ENCODE results near the gene PPP2R1A.
"Not testable (repeated sequence)": the region's sequence is repeated elsewhere in the genome, so short reads cannot be mapped to it uniquely, and the experiment has no call there.

The PPP2R1A gene

GRCh38 chr19:52200755-52201391 is 11.0 kb downstream of the PPP2R1A start:
- DNase-seq, result not testable (repeated sequence)

- DNase-seq, result no peak
Observed at GRCh38 chr19:52206481-52206880, 16.6 kb downstream of the PPP2R1A start.

- no peak for DNase-seq
Observed at GRCh38 chr19:52211203-52211602, 21.4 kb downstream of the PPP2R1A start.

- DNase-seq, result no peak
Observed at GRCh38 chr19:52211926-52212571, 22.2 kb downstream of the PPP2R1A start.

- no peak for DNase-seq
Observed at GRCh38 chr19:52212572-52213255, 22.9 kb downstream of the PPP2R1A start.

GRCh38 chr19:52214241-52214640 is 24.4 kb downstream of the PPP2R1A start:
- DNase-seq, result no peak

GRCh38 chr19:52216401-52216800 is 26.5 kb downstream of the PPP2R1A start:
- DNase-seq, result no peak

GRCh38 chr19:52217576-52217975 is 27.7 kb downstream of the PPP2R1A start:
- no peak for DNase-seq

- no peak for DNase-seq
Observed at GRCh38 chr19:52219611-52220010, 29.8 kb downstream of the PPP2R1A start.

- DNase-seq, result no peak
Observed at GRCh38 chr19:52221031-52221430, 31.2 kb downstream of the PPP2R1A start.

GRCh38 chr19:52221831-52222375 is 32.1 kb downstream of the PPP2R1A start:
- DNase-seq, result no peak

GRCh38 chr19:52224211-52224610 is 34.4 kb downstream of the PPP2R1A start:
- no peak for DNase-seq

- DNase-seq, result no peak
Observed at GRCh38 chr19:52226652-52227051, 36.8 kb downstream of the PPP2R1A start.

GRCh38 chr19:52227196-52227940 is 37.5 kb downstream of the PPP2R1A start:
- DNase-seq, result no peak

GRCh38 chr19:52227980-52228379 is 38.1 kb downstream of the PPP2R1A start:
- DNase-seq, result no peak

GRCh38 chr19:52229524-52229923 is 39.7 kb downstream of the PPP2R1A start:
- no peak for DNase-seq

GRCh38 chr19:52230685-52231084 is 40.8 kb downstream of the PPP2R1A start:
- no peak for DNase-seq

- no peak for DNase-seq
Observed at GRCh38 chr19:52231154-52231910, 41.5 kb downstream of the PPP2R1A start.

GRCh38 chr19:52234406-52234805 is 44.6 kb downstream of the PPP2R1A start:
- DNase-seq, result no peak

GRCh38 chr19:52237197-52237596 is 47.3 kb downstream of the PPP2R1A start:
- DNase-seq, result no peak

- DNase-seq, result no peak
Observed at GRCh38 chr19:52237771-52238400, 48.0 kb downstream of the PPP2R1A start.

- no peak for DNase-seq
Observed at GRCh38 chr19:52244021-52244420, 54.2 kb downstream of the PPP2R1A start.

Measured in cortex of kidney (tissue), 1 donor.